Measurements from ENCODE around the gene PTCSC3. TPM values are rescaled to one million over a fixed set of nuclear protein-coding genes. Genes with fewer than 3 reads are reported as not detected.

PTCSC3 gene
- total and polyA plus RNA-seq, 2 of the 13 experiments (the other 11 are each of a cell fraction or from before 2014, with no cell fraction given), result not detected

DNA sequence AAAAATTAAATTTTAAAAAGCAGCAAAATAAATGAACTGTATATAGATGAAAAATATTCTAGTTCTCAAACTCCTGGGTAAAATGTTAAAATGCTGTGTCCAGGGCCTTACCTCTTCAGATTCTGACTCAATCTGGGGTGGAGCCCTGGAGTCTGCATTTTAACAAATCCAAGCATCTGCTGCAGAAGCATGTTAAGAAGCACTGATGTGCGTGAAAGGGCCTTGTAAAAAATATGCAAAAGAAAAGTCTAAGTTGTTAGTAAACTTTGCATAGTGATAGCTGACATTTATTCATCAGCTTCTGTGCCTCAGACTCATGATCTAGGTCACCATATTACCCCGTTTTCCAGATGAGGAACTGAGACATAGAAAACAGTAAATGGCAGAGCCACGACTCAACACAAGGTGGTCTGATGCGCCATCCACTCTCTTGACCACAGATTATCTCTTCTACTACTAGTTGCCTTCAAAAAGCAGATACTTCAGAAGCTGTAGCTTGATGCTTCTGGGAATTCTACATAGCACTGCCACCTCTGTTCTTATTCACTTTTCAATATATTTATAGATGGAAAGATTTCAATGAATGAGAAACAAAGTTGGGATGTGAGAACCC is 28.0 kb upstream of the PTCSC3 start:
- Histone ChIP-seq H3K4me3 (replicated peaks in 1 of 3; ENCODE audit: insufficient read depth in 1 of 3, low read depth in 2 of 3, low read length in 3 of 3) (no peak overlapping the region), H3K36me3 (replicated peaks in 1 of 2; ENCODE audit: control insufficient read depth in 1 of 2, insufficient read depth in 2 of 2, low read length in 2 of 2) (no peaks in the 10 kb centered on the region), H3K4me2 (ENCODE audit: low read depth, low read length) (no peak overlapping the region), H3K4me1 (ENCODE audit: insufficient read depth, low read length) (no peaks in the 10 kb centered on the region), H4K20me1 (ENCODE audit: insufficient read depth, low read length) (no peaks in the 10 kb centered on the region), H3K9ac (ENCODE audit: insufficient read depth, low read depth, low read length) (no peak overlapping the region), H3K27me3 (ENCODE audit: control insufficient read depth in 1 of 2, insufficient read depth in 2 of 2, low read length in 2 of 2) (peaks cover 0 to 30% of the 10 kb centered on the region in 2 experiments; a peak in 2 of 5 replicates), H2AFZ (ENCODE audit: low read length) (no peak overlapping the region), H3K79me2 (ENCODE audit: insufficient read depth, low read length) (no peaks in the 10 kb centered on the region), H3K27ac (ENCODE audit: extremely low read length, insufficient read depth, low read length) (no peak overlapping the region), H3K9me3 (ENCODE audit: low read length) (no peaks in the 10 kb centered on the region)
- POLR2A ChIA-PET, result no interaction called here
- no peak for TF ChIP-seq ZNF597 (CRISPR knock-in tag; IDR thresholded peaks at IDR 0.05)
- TF ChIP-seq, protein P1, sequence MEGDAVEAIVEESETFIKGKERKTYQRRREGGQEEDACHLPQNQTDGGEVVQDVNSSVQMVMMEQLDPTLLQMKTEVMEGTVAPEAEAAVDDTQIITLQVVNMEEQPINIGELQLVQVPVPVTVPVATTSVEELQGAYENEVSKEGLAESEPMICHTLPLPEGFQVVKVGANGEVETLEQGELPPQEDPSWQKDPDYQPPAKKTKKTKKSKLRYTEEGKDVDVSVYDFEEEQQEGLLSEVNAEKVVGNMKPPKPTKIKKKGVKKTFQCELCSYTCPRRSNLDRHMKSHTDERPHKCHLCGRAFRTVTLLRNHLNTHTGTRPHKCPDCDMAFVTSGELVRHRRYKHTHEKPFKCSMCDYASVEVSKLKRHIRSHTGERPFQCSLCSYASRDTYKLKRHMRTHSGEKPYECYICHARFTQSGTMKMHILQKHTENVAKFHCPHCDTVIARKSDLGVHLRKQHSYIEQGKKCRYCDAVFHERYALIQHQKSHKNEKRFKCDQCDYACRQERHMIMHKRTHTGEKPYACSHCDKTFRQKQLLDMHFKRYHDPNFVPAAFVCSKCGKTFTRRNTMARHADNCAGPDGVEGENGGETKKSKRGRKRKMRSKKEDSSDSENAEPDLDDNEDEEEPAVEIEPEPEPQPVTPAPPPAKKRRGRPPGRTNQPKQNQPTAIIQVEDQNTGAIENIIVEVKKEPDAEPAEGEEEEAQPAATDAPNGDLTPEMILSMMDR (CRISPR knock-in tag; IDR thresholded peaks at IDR 0.05), result peak; percentile 15; the same call in 1 of the 2 replicates
- BruUV-seq (replicated peaks), result no TSS peak
- DNase-seq (ENCODE audit: low spot score) (no peak), FAIRE-seq (no peak), ATAC-seq (peak; percentile 33; the same call in 1 of the 3 replicates)
- 35% methylated on average over 4 of the region's 4 CpGs for WGBS (ENCODE audit: low lambda C conversion rate)
- CTCF ChIA-PET (ENCODE audit: low intra/inter-chr PET ratio, low total read pairs), result no interaction called here
- intact Hi-C loops (cut with micrococcal nuclease; ENCODE audit: unreplicated experiment), result loop anchor here (10.0 kb wide), 1 partner anchor 320 kb away; the partner anchor contains the start of gene NKX2-1
- in situ Hi-C loops (cut with HindIII; ENCODE audit: extremely low pct_ligation_motif_present, low pct_unique_long_range_greater_than_20kb), result loop anchor here (5.0 to 10.0 kb wide), 2 partner anchors 173 to 320 kb away; partner anchors contain the start of gene NKX2-1

GRCh38 chr14:36198378-36198777 is 21.9 kb upstream of the PTCSC3 start:
- Histone ChIP-seq H3K9ac (ENCODE audit: insufficient read depth, low read depth, low read length) (no peak overlapping the region), H3K4me3 (replicated peaks in 1 of 3; ENCODE audit: insufficient read depth in 1 of 3, low read depth in 2 of 3, low read length in 3 of 3) (no peak overlapping the region), H4K20me1 (ENCODE audit: insufficient read depth, low read length) (no peaks in the 10 kb centered on the region), H3K27me3 (ENCODE audit: control insufficient read depth in 1 of 2, insufficient read depth in 2 of 2, low read length in 2 of 2) (peaks cover 6 to 26% of the 10 kb centered on the region in 2 experiments; a peak in 3 of 5 replicates), H3K27ac (ENCODE audit: extremely low read length, insufficient read depth, low read length) (no peak overlapping the region), H3K4me2 (ENCODE audit: low read depth, low read length) (no peak overlapping the region), H3K36me3 (replicated peaks in 1 of 2; ENCODE audit: control insufficient read depth in 1 of 2, insufficient read depth in 2 of 2, low read length in 2 of 2) (no peaks in the 10 kb centered on the region), H3K4me1 (ENCODE audit: insufficient read depth, low read length) (no peaks in the 10 kb centered on the region), H3K79me2 (ENCODE audit: insufficient read depth, low read length) (no peaks in the 10 kb centered on the region), H3K9me3 (ENCODE audit: low read length) (no peaks in the 10 kb centered on the region), H2AFZ (ENCODE audit: low read length) (no peak overlapping the region)
- FAIRE-seq (no peak), DNase-seq (ENCODE audit: low spot score) (no peak), ATAC-seq (no peak)
- ChIA-PET POLR2A (no interaction called here), CTCF (ENCODE audit: low intra/inter-chr PET ratio, low total read pairs) (no interaction called here)
- intact Hi-C loops (cut with micrococcal nuclease; ENCODE audit: unreplicated experiment) (loop anchor here (10.0 kb wide), 1 partner anchor 1804 kb away; no protein-coding TSS in a partner anchor), in situ Hi-C loops (cut with HindIII; ENCODE audit: extremely low pct_ligation_motif_present, low pct_unique_long_range_greater_than_20kb) (no loop called here)
- BruUV-seq (replicated peaks), result no TSS peak
- TF ChIP-seq ZNF318 (CRISPR knock-in tag; IDR thresholded peaks at IDR 0.05) (no peak), PCBP1 (IDR thresholded peaks at IDR 0.05; ENCODE audit: borderline replicate concordance, low read depth, low read length) (0 out of 2 replicates have a peak, but pooled peaks have one; percentile 67), HNRNPK (IDR thresholded peaks at IDR 0.05; ENCODE audit: low read depth, low read length, poor library complexity, severe bottlenecking) (peak; percentile 99)
- WGBS (ENCODE audit: low lambda C conversion rate), result 0% methylated on average over 1 of the region's 1 CpG

All from HepG2 (cell line).